Fibroblast of the aortic adventitia (primary cell): ENCODE data around the gene CEP104. TPM values are rescaled to one million over a fixed set of nuclear protein-coding genes. Genes with fewer than 3 reads are reported as not detected.

ENCODE experiments used
- DNase-seq: peaks from one replicate; pipeline ENCODE4 v3.0.0-alpha.2; 2010; ENCODE audit warnings: low read depth
- H3K4me3 ChIP-seq: 2 replicates; pipeline ENCODE4 v1.5.1; 2011; ENCODE audit warnings: low read depth, mild to moderate bottlenecking, control low read depth, low read length, moderate library complexity
- CTCF ChIP-seq: IDR thresholded peaks from 2 replicates; pipeline ENCODE4 v1.5.1; 2011; ENCODE audit warnings: mild to moderate bottlenecking, low read length, control low read depth, inconsistent platforms; ENCODE audit not compliant: insufficient read depth
- small RNA-seq: library from RNA; depleted of rRNA; stranded (forward); fragments of <200 nt; gene quantifications from one replicate; pipeline ENCODE3, GENCODE V24; 2012
- total RNA-seq: library from RNA; depleted of rRNA; stranded (reverse); fragments of >200 nt; gene quantifications from 2 replicates; pipeline ENCODE4 v1.2.3, GENCODE V29; 2012; ENCODE audit warnings: low replicate concordance

The CEP104 gene
- total RNA-seq, 1 donor, result 16.9 TPM

- H3K4me3 ChIP-seq, result no peak overlapping the region
- DNase-seq, result no peak
- TF ChIP-seq CTCF, result no peak
Measured at GRCh38 chr1:3767328-3767925, 89.6 kb downstream of the CEP104 start.

GRCh38 chr1:3763351-3764125 lies 93.5 kb downstream of the CEP104 start:
- H3K4me3 ChIP-seq, result no peak overlapping the region
- no peak for DNase-seq
- TF ChIP-seq CTCF, result no peak

- DNase-seq, result no peak
- TF ChIP-seq CTCF, result no peak
- H3K4me3 ChIP-seq, result no peak overlapping the region
Measured at GRCh38 chr1:3762873-3763228, 94.2 kb downstream of the CEP104 start.

- DNase-seq, result no peak
- no peak overlapping the region for H3K4me3 ChIP-seq
- TF ChIP-seq CTCF, result no peak
Measured at GRCh38 chr1:3762151-3762872, 94.7 kb downstream of the CEP104 start.

Small RNA genes within 50 kb of the gene (small RNA-seq; reads per million reads assigned to genes)
- not detected for gene RN7SL574P

Other genes starting within 250 kb of the CEP104 start
- 102 and 103 TPM in 2 replicates for gene MEGF6, start 245.7 kb downstream of the CEP104 start, total RNA-seq
- gene TPRG1L, start 232.2 kb downstream of the CEP104 start, total RNA-seq, result 14.6 and 44.4 TPM in 2 replicates
- gene WRAP73, start 207.1 kb downstream of the CEP104 start, total RNA-seq, result 6.0 and 10.0 TPM in 2 replicates
- 0.18 TPM in 1 of 2 replicates, not detected in the other for gene TP73, start 204.7 kb downstream of the CEP104 start, total RNA-seq
- not detected in 2 replicates for gene CCDC27, start 104.8 kb downstream of the CEP104 start, total RNA-seq
- gene SMIM1, start 84.5 kb downstream of the CEP104 start, total RNA-seq, result 4.6 TPM in 1 of 2 replicates, not detected in the other
- 22.9 and 37.8 TPM in 2 replicates for gene LRRC47, start 60.7 kb downstream of the CEP104 start, total RNA-seq
- gene DFFB, start 265 bp upstream of the CEP104 start, total RNA-seq, result 3.6 and 7.8 TPM in 2 replicates
- gene C1orf174, start 43.1 kb upstream of the CEP104 start, total RNA-seq, result 13.5 and 35.3 TPM in 2 replicates